Right cardiac atrium (tissue), 5 donors: ENCODE measurements around the gene PTPN3. TPM values are rescaled to one million over a fixed set of nuclear protein-coding genes. Genes with fewer than 3 reads are reported as not detected.
A peak's percentile ranks its signal among the peaks of the same experiment; 100 is the strongest.

Source experiments
- ATAC-seq, 2 donors: fragments of 200-7000 bp; cut with Tn5 transposase; one replicate each; pipeline versions ENCODE4 v1.8.0 to v1.9.1; 2020; ENCODE audit warnings: moderate library complexity in 2 of 2, mild to moderate bottlenecking in 1 of 2
- DNase-seq, 3 donors: peaks; one replicate each; pipeline ENCODE4 v3.0.0-alpha.2; 2020
- H3K27ac ChIP-seq: one replicate; pipeline ENCODE4 v1.5.1; 2013; ENCODE audit warnings: mild to moderate bottlenecking, low read length, control low read depth, moderate library complexity
- H3K27me3 ChIP-seq: one replicate; pipeline ENCODE4 v1.6.1; 2013; ENCODE audit not compliant: control insufficient read depth, insufficient read depth
- H3K4me1 ChIP-seq: one replicate; pipeline ENCODE4 v1.6.1; 2013; ENCODE audit warnings: low read length; ENCODE audit not compliant: control insufficient read depth, insufficient read depth
- H3K4me3 ChIP-seq: one replicate; pipeline ENCODE4 v1.5.1; 2013; ENCODE audit warnings: low read length, control low read depth
- H3K9me3 ChIP-seq: one replicate; pipeline ENCODE4 v1.6.1; 2013; ENCODE audit warnings: low read length; ENCODE audit not compliant: control insufficient read depth
- WGBS: extraction: QIAGEN DNeasy Blood & Tissue Kit; methylation state at CpG from one replicate; pipeline ENCODE4 v1.1.7; 2013; 5-methylcytosine and 5-hydroxymethylcytosine counted together
- intact Hi-C, 4 donors: fragments of 100-400 bp; cut with DNase I; formaldehyde crosslinking; loops; one replicate each; pipeline versions ENCODE4 v1.11.0 to v1.14.0; 2022 to 2023
- polyA plus RNA-seq: library from polyadenylated mRNA; stranded (reverse); fragments of 200-250 nt; gene quantifications from one replicate; pipeline ENCODE4 v1.2.3, GENCODE V29; 2013
- total RNA-seq, 4 donors: library from RNA; stranded (reverse); fragmentation: NEBNext Ultra II Directional; extraction: Animal tissue kit (Norgen Biotek cat#: 25700); gene quantifications; one replicate each; pipeline ENCODE4 v1.2.1, GENCODE V29; 2021
- donor health status: healthy with polysubstance abuse.
- donor health status: DM: no; HTN: yes; CAD: no.
- donor health status: DM: no; HTN: no; CAD: no.
- donor health status: DM: no; HTN: yes; CAD: no; lungs with severe emphysema.
- donor health status: DM: yes; HTN: yes; CAD: no.

PTPN3 gene
- total and polyA plus RNA-seq, 5 donors, result 2.8 to 9.3 (median 5.8) TPM

DNA sequence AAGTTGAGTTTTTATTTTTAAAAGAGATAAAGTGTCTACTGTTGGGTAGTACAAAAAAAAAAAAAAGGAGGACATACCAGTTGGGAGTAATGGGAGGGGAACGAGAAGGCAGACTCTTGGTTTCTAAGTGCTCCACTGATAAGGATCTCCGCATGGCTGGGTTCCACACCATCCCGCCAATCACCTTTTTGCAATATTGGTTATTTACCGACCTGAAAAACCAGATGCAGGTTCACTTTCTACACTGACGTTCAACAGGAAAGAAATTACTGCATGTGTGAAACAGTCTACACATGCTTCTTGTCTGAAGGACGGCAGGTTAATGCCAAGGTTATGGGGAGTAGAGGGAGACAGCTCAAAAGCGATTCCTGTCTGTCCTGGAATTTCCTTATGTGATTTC lies 75.5 kb downstream of the PTPN3 start:
- Histone ChIP-seq H3K27ac (no peak overlapping the region), H3K27me3 (no peaks in the 10 kb centered on the region), H3K4me1 (no peaks in the 10 kb centered on the region), H3K9me3 (no peaks in the 10 kb centered on the region), H3K4me3 (no peak overlapping the region)
- intact Hi-C loops, result loop anchor here in 1 of 4 donors (10.0 kb wide), 1 partner anchor 202 kb away; no protein-coding TSS in a partner anchor
- 70% methylated on average over 7 of the region's 7 CpGs for WGBS
- ATAC-seq (no peak), DNase-seq (no peak)

DNA sequence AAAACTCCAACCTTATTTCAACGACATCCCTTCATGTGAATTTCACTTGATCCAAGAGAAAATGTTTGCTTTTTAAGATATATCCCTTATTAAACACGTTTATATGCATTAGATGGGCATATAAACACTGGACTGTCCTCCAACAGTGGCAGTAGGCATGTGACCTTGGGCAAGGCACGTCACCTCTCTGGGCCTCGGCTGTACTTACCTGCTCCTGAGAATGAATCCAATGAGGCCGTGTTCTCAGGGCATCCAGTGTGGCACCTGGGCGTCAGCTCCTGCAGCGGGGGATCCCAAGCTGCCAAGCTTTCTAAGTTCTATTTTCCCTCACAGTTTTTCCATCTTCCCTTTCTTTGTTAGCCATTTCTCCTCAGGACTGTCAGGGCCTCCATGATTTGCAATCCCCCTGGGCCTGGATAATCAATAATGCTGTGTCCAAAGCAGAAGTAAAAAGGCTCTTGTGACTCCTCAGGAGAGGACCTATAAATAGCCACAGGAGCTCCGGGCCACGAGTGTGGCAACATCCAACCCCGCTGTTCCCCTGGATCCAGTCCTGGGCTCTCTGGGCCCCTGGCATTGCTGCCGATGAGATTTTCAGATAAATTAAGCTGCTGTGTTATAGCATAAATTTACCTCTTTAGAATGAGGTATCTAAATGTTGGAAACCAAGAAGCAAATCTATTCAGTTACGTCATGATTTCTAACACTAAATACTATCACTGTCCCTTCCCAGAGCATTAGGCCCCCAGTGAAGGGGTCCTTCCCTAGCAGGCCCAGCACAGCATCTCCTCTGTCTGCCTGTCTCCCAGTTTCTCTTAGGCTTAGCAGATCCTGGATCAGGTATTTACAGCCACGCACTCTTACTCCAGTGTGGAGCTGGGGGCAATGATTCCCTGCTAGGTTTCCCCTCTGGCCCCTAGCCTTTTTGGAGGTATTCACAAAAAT lies 76.8 kb downstream of the PTPN3 start:
- peak; percentile 56 to 69 for ATAC-seq
- no peak overlapping the region for H3K27ac ChIP-seq
- intact Hi-C loops, result loop anchor here in 1 of 4 donors (10.0 kb wide), 1 partner anchor 204 kb away; no protein-coding TSS in a partner anchor

DNA sequence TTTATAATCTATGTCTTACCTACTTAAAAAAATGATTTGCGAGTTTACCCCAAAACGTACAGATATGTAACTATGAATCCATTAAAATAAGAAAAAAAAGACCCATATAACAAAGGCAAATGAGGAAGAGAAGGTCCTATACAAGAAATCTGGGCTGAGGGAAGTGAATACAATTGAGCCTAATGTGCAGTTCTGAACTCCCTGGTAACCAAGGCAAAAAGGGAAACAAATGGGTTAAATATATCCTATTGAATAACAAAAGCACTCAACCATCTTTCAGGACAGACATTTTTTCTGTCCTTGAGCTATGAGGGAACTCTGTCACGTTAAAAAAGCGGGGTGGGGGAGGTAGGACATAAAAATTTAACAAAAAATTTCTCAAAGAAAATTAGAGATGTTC lies 78.6 kb downstream of the PTPN3 start:
- no peak for DNase-seq
- WGBS, result 66% methylated on average over 4 of the region's 4 CpGs
- Histone ChIP-seq H3K9me3 (no peaks in the 10 kb centered on the region), H3K27me3 (no peaks in the 10 kb centered on the region), H3K4me1 (no peaks in the 10 kb centered on the region), H3K27ac (no peak overlapping the region), H3K4me3 (no peak overlapping the region)
- intact Hi-C loops, result no loop called here
- no peak for ATAC-seq

More for the DNA sequence above, 76.8 kb downstream of the PTPN3 start:
- Histone ChIP-seq H3K4me1 (no peaks in the 10 kb centered on the region), H3K27me3 (no peaks in the 10 kb centered on the region), H3K4me3 (no peak overlapping the region), H3K9me3 (no peaks in the 10 kb centered on the region)
- DNase-seq, result peak in 1 of 3 donors; percentile 52
- WGBS, result 77% methylated on average over 13 of the region's 13 CpGs

DNA sequence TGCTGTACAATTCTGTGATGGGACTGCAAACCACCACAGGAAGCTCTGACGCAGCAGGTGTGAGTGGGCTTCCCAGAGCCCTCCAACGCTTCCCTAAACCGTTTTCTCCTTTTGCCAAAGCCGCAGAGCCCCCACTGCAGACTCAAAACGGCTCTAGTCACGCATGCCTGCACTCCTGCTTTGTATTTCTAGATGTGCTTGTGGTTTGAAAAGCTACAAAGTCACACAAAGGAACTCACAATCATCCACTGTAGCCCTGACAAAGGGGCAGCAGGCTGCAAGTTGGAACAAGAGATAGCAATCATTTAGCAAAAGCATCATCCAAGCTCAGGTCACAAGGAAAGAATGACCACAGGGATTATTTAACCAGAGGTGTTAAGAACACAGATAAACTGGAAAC lies 79.3 kb downstream of the PTPN3 start:
- ATAC-seq (no peak), DNase-seq (no peak)
- WGBS, result 82% methylated on average over 6 of the region's 6 CpGs
- no peak overlapping the region for H3K27ac ChIP-seq
- H3K4me3 ChIP-seq, result no peak overlapping the region
- H3K27me3 ChIP-seq, result no peaks in the 10 kb centered on the region
- no peaks in the 10 kb centered on the region for H3K9me3 ChIP-seq
- intact Hi-C loops, result no loop called here
- H3K4me1 ChIP-seq, result no peaks in the 10 kb centered on the region

DNA sequence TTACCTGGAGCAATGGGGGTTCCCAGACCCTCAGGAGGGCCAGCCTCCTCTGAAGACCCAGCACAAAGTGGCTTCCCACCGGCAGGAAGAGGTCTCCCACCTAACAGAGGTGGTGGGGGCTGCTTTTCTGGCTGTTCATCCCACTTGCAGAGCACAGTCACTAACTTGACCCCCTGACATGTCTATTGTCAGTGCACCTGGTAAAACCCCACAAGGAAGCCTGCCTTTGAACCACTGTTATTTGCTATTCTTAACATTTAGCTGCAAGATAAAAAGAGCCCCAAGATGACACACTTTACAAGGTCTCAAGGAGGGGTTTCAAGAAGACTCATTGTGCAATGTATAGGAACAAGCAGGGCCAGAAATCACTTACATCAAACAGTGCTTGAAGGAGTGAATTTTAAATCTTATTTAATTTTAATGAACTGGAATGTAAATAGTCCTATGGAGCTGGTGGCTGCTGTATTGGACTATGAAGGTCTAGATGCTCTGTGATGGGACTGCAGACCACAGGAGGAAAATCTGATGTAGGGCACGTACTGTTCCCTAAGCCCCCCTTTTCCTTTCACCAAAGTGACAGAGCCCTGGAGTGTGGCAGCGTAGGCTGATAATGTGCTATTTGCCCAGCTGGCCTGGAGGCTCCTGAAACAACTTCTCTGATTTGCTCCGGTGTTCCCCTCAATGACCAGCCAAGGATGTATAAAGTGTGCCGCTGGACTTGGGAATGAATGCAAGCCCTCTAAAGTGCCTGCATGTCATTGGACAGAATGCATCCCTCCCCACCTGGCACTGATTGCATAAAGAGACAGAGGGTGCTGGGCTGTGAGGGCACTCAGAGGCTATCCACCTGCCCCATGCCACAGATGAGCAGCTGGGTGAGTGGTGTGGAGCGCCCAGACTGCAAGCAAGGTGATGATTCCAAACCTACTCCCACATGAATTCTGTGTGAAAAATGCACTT lies 80.2 kb downstream of the PTPN3 start:
- intact Hi-C loops, result no loop called here
- Histone ChIP-seq H3K4me3 (no peak overlapping the region), H3K4me1 (no peaks in the 10 kb centered on the region), H3K27ac (no peak overlapping the region), H3K27me3 (no peaks in the 10 kb centered on the region), H3K9me3 (no peaks in the 10 kb centered on the region)
- ATAC-seq, result no peak
- DNase-seq, result no peak
- 86% methylated on average over 6 of the region's 6 CpGs for WGBS

DNA sequence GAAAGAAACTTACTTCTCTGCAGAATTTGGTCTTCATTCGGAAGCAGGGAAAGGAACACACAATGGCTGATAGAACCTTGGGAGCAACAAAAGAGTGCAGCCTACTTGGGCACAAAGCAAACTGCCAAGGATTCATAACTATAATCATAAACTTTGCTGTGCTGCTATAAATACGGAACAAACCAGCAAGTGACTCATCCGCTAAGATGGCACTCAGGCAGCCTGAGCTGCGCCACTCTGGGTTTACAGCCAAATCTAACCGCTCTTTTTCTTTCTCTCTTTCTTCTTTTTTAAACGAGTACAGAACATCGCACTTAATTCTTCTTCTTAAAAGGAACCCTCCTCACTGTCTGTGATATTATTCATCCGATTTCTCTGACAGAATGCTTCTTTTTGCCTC lies 81.1 kb downstream of the PTPN3 start:
- Histone ChIP-seq H3K4me1 (no peaks in the 10 kb centered on the region), H3K27me3 (no peaks in the 10 kb centered on the region), H3K27ac (no peak overlapping the region), H3K9me3 (no peaks in the 10 kb centered on the region), H3K4me3 (no peak overlapping the region)
- DNase-seq (no peak), ATAC-seq (no peak)
- 84% methylated on average over 8 of the region's 8 CpGs for WGBS
- intact Hi-C loops, result no loop called here

DNA sequence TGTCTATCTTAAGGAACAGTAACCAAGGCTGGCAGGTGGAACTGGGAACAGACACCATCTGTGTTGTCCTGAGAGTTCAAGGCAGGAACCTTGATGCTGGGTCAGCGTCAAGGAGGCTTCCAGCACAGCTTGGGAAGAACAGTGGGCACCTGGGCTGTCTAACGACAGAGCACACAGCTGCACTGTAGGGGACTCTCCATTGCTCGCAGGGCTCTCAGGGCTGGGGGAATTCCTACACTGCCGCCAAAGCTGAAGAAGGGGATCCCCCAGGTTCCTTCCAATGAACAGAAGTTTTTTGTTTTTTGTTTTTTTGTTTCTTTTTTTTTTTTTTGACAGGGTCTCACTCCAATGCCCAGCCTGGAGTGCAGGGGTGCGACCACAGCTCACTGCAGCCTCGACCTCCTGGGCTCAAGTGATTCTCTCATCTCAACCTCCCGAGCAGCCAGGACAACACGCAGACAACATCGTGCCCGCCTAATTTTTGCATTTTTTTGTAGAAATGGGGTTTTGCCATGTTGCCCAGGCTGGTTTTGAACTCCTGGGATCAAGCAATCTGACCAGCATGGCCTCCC lies 81.9 kb downstream of the PTPN3 start:
- no peaks in the 10 kb centered on the region for H3K27me3 ChIP-seq
- H3K4me1 ChIP-seq, result no peaks in the 10 kb centered on the region
- H3K27ac ChIP-seq, result no peak overlapping the region
- no peak for ATAC-seq
- no peak overlapping the region for H3K4me3 ChIP-seq
- DNase-seq, result no peak
- WGBS, result 88% methylated on average over 10 of the region's 10 CpGs
- no peaks in the 10 kb centered on the region for H3K9me3 ChIP-seq
- intact Hi-C loops, result no loop called here

DNA sequence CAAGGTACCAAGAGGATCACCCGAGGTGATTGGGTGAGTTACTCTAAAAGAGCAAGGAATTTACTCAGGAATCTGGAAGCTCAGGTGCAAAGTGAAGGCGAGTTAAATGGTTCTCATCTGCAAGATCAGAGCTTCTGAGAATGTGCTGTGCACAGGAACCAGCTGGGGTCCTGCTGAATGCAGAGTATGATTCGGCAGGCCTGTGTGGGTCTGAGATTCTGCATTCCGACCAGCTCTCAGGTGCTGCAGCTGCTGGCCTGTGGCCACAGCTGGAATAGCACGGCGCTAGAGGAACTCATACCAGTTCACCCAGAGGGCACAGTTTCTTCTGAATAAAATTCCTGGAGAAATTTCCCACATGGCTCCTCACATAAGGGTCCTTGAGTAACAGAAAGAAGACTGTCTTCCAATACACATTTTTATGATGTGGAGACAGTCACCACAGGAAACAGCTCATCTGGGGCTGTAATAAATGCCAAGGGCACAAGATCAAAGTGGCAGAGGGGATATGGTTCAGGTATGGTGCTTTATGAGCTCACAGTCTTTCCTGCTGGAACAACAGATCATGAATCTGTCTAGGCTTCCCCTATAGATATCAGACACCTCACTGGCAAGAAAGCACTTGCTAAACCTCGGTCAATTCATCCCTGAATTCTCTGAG lies 83.9 kb downstream of the PTPN3 start:
- 58% methylated on average over 7 of the region's 7 CpGs for WGBS
- intact Hi-C loops, result no loop called here
- no peaks in the 10 kb centered on the region for H3K9me3 ChIP-seq
- DNase-seq (no peak), ATAC-seq (no peak)
- no peak overlapping the region for H3K4me3 ChIP-seq
- H3K27ac ChIP-seq, result no peak overlapping the region
- H3K4me1 ChIP-seq, result no peaks in the 10 kb centered on the region
- no peaks in the 10 kb centered on the region for H3K27me3 ChIP-seq

DNA sequence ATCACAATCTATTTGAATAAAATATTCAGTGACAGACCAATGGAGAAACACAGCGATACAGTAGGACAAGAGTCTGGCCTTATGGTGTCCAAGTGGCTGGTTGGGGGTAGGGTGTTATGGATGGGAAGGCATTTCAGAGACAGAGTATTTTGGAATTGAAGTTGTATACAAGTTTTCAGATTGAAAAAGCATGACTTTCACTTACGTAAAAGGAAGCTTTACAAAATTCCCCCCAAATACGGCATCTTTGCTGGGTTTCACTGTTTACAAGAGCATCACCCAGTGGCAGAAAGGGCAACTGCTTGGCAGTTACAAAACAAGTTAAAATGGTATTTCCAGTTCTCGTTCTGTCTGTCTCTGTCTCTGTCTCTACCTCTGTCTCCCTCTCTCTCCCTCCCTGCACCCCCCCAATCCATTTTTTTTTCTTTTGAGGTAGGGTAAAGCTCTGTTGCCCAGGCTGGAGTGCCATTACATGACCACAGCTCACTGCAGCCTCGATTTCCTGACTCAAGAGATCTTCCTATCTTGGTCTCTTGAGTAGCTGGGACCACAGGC lies 86.2 kb downstream of the PTPN3 start:
- WGBS, result 47% methylated on average over 5 of the region's 5 CpGs
- H3K4me3 ChIP-seq, result no peak overlapping the region
- DNase-seq (no peak), ATAC-seq (peak in 1 of 2 donors; percentile 40)
- no peaks in the 10 kb centered on the region for H3K27me3 ChIP-seq
- intact Hi-C loops, result no loop called here
- no peaks in the 10 kb centered on the region for H3K4me1 ChIP-seq
- H3K9me3 ChIP-seq, result no peaks in the 10 kb centered on the region
- H3K27ac ChIP-seq, result no peak overlapping the region

DNA sequence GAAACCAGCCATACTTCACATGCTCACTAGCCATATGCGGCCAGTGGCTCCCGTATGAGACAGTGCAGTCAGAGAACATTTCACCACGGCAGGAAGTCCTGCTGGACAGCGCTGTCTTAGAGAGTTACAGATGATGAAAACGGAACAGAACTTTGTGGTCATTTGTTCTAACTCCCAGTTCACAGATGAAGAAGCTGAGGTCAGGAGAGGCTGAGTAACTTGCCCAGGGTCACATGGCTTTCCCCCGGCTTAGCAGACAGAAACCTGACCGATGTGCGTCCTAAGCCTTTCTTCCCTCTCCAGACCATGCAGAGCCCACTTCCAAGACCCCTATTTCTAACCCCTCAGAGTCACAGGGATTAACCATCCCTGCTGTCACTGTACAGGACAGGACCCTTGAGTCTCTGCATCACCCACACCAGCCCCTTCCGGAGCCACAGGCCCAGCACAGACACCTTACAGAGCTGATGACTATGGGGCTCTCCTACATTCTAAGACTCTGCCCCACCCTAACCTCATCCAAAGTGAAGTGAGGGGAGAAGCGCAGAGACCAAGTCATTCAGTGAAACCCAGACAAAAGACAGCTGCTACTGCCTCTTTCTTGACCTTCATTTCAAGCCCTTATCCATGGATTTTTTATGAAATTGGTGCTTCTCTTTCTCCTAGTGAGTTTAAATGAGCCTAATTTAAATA lies 86.9 kb downstream of the PTPN3 start:
- DNase-seq (no peak), ATAC-seq (no peak)
- intact Hi-C loops, result no loop called here
- H3K27me3 ChIP-seq, result no peaks in the 10 kb centered on the region
- H3K4me1 ChIP-seq, result no peaks in the 10 kb centered on the region
- H3K4me3 ChIP-seq, result no peak overlapping the region
- no peak overlapping the region for H3K27ac ChIP-seq
- 84% methylated on average over 10 of the region's 10 CpGs for WGBS
- H3K9me3 ChIP-seq, result no peaks in the 10 kb centered on the region
